GM20000 (cell line): ENCODE measurements around the gene DNAH5.

Experiments
- DNase-seq: peaks from one replicate; pipeline ENCODE4 v3.0.0; 2012; ENCODE audit warnings: low spot score
- TF ChIP-seq, protein P1 (sequence below): IDR thresholded peaks from 2 replicates; pipeline ENCODE4 v1.5.1; 2012; ENCODE audit warnings: mild to moderate bottlenecking, control low read depth; ENCODE audit errors: extremely low read depth, missing control alignments

Gene DNAH5

DNA sequence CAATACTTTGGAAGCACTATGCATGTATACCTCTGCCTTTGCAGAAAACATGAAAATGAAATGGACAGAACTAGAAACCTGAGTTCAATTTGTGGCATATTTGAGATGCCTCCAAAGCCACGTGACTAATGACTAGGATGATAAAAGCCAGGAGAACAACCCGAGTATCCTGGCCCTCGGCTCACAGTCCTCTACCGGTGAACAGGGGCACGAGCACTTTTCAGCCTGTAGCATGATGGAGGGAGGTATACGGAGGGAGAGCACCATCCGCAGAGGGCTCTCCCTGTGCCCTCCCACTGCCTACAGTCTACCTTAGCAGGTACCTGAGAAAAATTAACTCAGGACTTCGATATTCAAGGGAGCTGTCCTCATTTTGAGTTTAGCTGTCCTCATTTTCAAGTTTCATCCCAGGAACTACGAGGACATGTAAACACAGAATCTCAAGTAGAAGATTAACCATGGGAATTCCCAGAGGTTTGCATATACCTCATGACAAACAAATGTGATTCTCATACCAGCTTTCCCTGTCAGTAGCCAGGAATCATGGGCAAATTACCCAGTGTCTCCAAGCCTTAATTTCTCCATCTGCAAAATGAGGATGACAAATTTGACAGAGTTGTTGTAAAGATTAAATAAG, 249.3 kb downstream of the DNAH5 start:
- no peak for DNase-seq

GRCh38 chr5:13692172-13692571, 252.3 kb downstream of the DNAH5 start:
- DNase-seq: no peak
- TF ChIP-seq, protein P1, sequence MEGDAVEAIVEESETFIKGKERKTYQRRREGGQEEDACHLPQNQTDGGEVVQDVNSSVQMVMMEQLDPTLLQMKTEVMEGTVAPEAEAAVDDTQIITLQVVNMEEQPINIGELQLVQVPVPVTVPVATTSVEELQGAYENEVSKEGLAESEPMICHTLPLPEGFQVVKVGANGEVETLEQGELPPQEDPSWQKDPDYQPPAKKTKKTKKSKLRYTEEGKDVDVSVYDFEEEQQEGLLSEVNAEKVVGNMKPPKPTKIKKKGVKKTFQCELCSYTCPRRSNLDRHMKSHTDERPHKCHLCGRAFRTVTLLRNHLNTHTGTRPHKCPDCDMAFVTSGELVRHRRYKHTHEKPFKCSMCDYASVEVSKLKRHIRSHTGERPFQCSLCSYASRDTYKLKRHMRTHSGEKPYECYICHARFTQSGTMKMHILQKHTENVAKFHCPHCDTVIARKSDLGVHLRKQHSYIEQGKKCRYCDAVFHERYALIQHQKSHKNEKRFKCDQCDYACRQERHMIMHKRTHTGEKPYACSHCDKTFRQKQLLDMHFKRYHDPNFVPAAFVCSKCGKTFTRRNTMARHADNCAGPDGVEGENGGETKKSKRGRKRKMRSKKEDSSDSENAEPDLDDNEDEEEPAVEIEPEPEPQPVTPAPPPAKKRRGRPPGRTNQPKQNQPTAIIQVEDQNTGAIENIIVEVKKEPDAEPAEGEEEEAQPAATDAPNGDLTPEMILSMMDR: no peak

More for the DNA sequence above, 249.3 kb downstream of the DNAH5 start:
- TF ChIP-seq, protein P1: no peak

GRCh38 chr5:13676531-13676930, 268.0 kb downstream of the DNAH5 start:
- TF ChIP-seq, protein P1: no peak
- no peak for DNase-seq

GRCh38 chr5:13674391-13674790, 270.1 kb downstream of the DNAH5 start:
- TF ChIP-seq, protein P1: no peak
- DNase-seq: no peak

- no peak for DNase-seq
- TF ChIP-seq, protein P1: no peak
Observed at GRCh38 chr5:13673511-13673910, 271.0 kb downstream of the DNAH5 start.

- TF ChIP-seq, protein P1: no peak
- DNase-seq: no peak
Observed at GRCh38 chr5:13664377-13664776, 280.1 kb downstream of the DNAH5 start.

DNA sequence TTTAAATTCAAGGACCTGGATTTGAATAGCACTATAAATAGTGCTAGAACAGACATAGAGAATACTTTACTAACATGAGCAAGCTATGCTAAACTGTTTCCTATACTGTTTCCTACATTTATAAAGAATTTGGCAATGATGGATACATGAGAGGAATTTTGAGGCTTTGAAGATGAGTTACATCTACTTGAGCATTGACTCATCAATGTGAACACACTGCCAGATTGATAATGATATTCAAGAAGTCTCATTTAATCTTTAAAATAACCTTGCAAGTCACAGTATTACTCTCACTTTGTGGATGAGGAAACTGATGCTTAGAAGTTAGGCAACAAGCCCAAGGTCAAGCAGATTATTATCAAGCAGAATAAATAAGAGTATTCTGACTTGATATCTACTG, 281.9 kb downstream of the DNAH5 start:
- TF ChIP-seq, protein P1: no peak
- no peak for DNase-seq
